K562 (cell line): ENCODE measurements around the gene SCARB2. TPM values are rescaled to one million over a fixed set of nuclear protein-coding genes. Genes with fewer than 3 reads are reported as not detected.

Source experiments
- ESRRA ChIP-seq: fragments of 450-650 bp; IDR thresholded peaks from 2 replicates; pipeline ENCODE4 v1.6.1; 2014; ENCODE audit warnings: low read depth, mild to moderate bottlenecking, moderate library complexity, borderline replicate concordance
- FOXM1 ChIP-seq, 2 experiments: fragments of 450-650 bp in 1 of 2; sonication (generic) in 1 of 2; formaldehyde crosslinking in 1 of 2; IDR thresholded peaks; 2 replicates each; pipeline versions ENCODE4 v1.6.1 to v1.9.0; 2017 to 2022; ENCODE audit warnings: low read depth in 2 of 2, mild to moderate bottlenecking in 2 of 2, missing genetic modification reagents in 1 of 2, moderate library complexity in 1 of 2
- MEF2A ChIP-seq: IDR thresholded peaks from 2 replicates; pipeline ENCODE4 v1.6.1; 2011; ENCODE audit warnings: low read depth, mild to moderate bottlenecking, low read length, moderate library complexity; ENCODE audit not compliant: control insufficient read depth
- MTF1 ChIP-seq: fragments of 250-450 bp; sonication (Bioruptor Pico); IDR thresholded peaks from 2 replicates; pipeline ENCODE4 v1.9.0; 2021; ENCODE audit warnings: moderate library complexity, mild to moderate bottlenecking, inconsistent platforms, borderline replicate concordance
- PRMT5 ChIP-seq: sonication (generic); formaldehyde crosslinking; IDR thresholded peaks from 2 replicates; pipeline ENCODE4 v1.5.0; 2020; ENCODE audit warnings: missing genetic modification reagents
- ZBTB34 ChIP-seq: fragments of 250-450 bp; sonication (Bioruptor Pico); IDR thresholded peaks from 2 replicates; pipeline ENCODE4 v1.8.0; 2021; ENCODE audit warnings: mild to moderate bottlenecking, moderate library complexity
- ZNF324 ChIP-seq: fragments of 250-450 bp; sonication (Bioruptor Pico); IDR thresholded peaks from 2 replicates; pipeline ENCODE4 v1.4.0; 2020; ENCODE audit warnings: mild to moderate bottlenecking
- ZNF384 ChIP-seq: IDR thresholded peaks from 2 replicates; pipeline ENCODE4 v1.6.1; 2012; ENCODE audit warnings: low read depth, low read length, improper control_type of control experiment
- ZNF398 ChIP-seq: fragments of 250-450 bp; sonication (Bioruptor Pico); IDR thresholded peaks from 2 replicates; pipeline ENCODE4 v1.8.0; 2021; ENCODE audit warnings: moderate library complexity, mild to moderate bottlenecking, inconsistent platforms
- polyA plus RNA-seq, 8 experiments: library from polyadenylated mRNA; depleted of rRNA in 4 of 8; stranded (reverse) in 5 of 8; unstranded in 3 of 8; fragments of >200 nt; fragmentation: Nextera tagmentation in 2 of 8; fragmentation: Illumina TruSeq in 1 of 8; extraction: Ambion mirVana in 2 of 8; extraction: Trizol in 1 of 8; gene quantifications; 2 replicates each; pipeline versions ENCODE4 v1.2.1 to v1.2.3, GENCODE V29; 2011 to 2014; ENCODE audit warnings: inconsistent platforms in 1 of 8, missing spikeins in 1 of 8
- total RNA-seq, 7 experiments: library from RNA; depleted of rRNA in 6 of 7; stranded (reverse); fragments of >200 nt in 6 of 7; fragmentation: Illumina TruSeq in 2 of 7; extraction: Trizol in 2 of 7; gene quantifications; 2 replicates each; pipeline versions ENCODE4 v1.2.1 to v1.2.3, GENCODE V29; 2011 to 2021; ENCODE audit warnings: low replicate concordance in 1 of 7
- TF ChIP-seq, protein P1 (sequence below), 2 experiments: fragments of 450-650 bp in 1 of 2; sonication (generic) in 1 of 2; formaldehyde crosslinking in 1 of 2; IDR thresholded peaks in 1 of 2; conservative IDR thresholded peaks in 1 of 2; 2 replicates each; pipeline versions ENCODE4 v1.6.1 to v1.8.1; 2016 to 2023; ENCODE audit warnings: mild to moderate bottlenecking in 2 of 2, moderate library complexity in 2 of 2, inconsistent platforms in 1 of 2, missing genetic modification reagents in 1 of 2
- TF ChIP-seq, protein P2 (sequence below), 2 experiments: fragments of 250-450 bp in 1 of 2; fragments of 450-650 bp in 1 of 2; sonication (Bioruptor Pico) in 1 of 2; IDR thresholded peaks; 2 replicates each; pipeline versions ENCODE4 v1.6.1 to v1.8.0; 2016 to 2021; ENCODE audit warnings: mild to moderate bottlenecking in 2 of 2, moderate library complexity in 2 of 2, missing compliant biosample characterization in 1 of 2, missing genetic modification characterization in 1 of 2
- TF ChIP-seq, protein P3 (sequence below): fragments of 200-800 bp; sonication (Bioruptor generic); IDR thresholded peaks from 2 replicates; pipeline ENCODE4 v1.6.1; 2017; ENCODE audit warnings: missing genetic modification characterization, missing compliant biosample characterization
- TF ChIP-seq, protein P4 (sequence below), 3 experiments: fragments of 200-800 bp in 1 of 3; sonication (Bioruptor generic) in 1 of 3; sonication (generic) in 1 of 3; formaldehyde crosslinking in 1 of 3; IDR thresholded peaks; 2 replicates each; pipeline versions ENCODE4 v1.6.1 to v1.8.0; 2016 to 2022; ENCODE audit warnings: mild to moderate bottlenecking in 2 of 3, missing compliant biosample characterization in 2 of 3, missing genetic modification characterization in 2 of 3, missing genetic modification reagents in 1 of 3
- TF ChIP-seq, protein P5 (sequence below): fragments of 450-650 bp; formaldehyde crosslinking; IDR thresholded peaks from 2 replicates; pipeline ENCODE4 v1.4.0; 2020; ENCODE audit warnings: mild to moderate bottlenecking, moderate library complexity

Gene SCARB2
- total and polyA plus RNA-seq, 9 of the 15 experiments (the other 6 are each of a cell fraction or from before 2014, with no cell fraction given): 6.1 to 25.8 (median 17.8) TPM

GRCh38 chr4:76148142-76148865 lies 65.3 kb downstream of the SCARB2 start, which contains the start of gene NUP54 (continued):
- TF ChIP-seq ESRRA (peak; percentile 85; the same call in 1 of the 2 replicates), ZNF324 (no peak), ZNF384 (0 out of 2 replicates have a peak, but pooled peaks have one; percentile 21), PRMT5 (CRISPR knock-in tag) (no peak), FOXM1 (IDR thresholded peaks at IDR 0.05; ENCODE audit: low read depth) (no peak), FOXM1 (CRISPR knock-in tag; IDR thresholded peaks at IDR 0.05; ENCODE audit: low read depth) (0 out of 2 replicates have a peak, but pooled peaks have one; percentile 29), MEF2A (0 out of 2 replicates have a peak, but pooled peaks have one; percentile 40), ZBTB34 (no peak), MTF1 (CRISPR knock-in tag) (no peak), ZNF398 (CRISPR knock-in tag) (no peak)
- TF ChIP-seq, protein P1, sequence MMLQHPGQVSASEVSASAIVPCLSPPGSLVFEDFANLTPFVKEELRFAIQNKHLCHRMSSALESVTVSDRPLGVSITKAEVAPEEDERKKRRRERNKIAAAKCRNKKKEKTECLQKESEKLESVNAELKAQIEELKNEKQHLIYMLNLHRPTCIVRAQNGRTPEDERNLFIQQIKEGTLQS (IDR thresholded peaks at IDR 0.05): peak; percentile 36; the same call in 1 of the 2 replicates
- TF ChIP-seq, protein P1 (CRISPR knock-in tag; conservative IDR thresholded peaks at IDR 0.05): peak; percentile 56; the same call in 1 of the 2 replicates
- TF ChIP-seq, protein P2, sequence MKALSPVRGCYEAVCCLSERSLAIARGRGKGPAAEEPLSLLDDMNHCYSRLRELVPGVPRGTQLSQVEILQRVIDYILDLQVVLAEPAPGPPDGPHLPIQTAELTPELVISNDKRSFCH (CRISPR knock-in tag; IDR thresholded peaks at IDR 0.05): no peak
- TF ChIP-seq, protein P2 (tag; IDR thresholded peaks at IDR 0.05): peak; percentile 67; the same call in 1 of the 2 replicates
- TF ChIP-seq, protein P3, sequence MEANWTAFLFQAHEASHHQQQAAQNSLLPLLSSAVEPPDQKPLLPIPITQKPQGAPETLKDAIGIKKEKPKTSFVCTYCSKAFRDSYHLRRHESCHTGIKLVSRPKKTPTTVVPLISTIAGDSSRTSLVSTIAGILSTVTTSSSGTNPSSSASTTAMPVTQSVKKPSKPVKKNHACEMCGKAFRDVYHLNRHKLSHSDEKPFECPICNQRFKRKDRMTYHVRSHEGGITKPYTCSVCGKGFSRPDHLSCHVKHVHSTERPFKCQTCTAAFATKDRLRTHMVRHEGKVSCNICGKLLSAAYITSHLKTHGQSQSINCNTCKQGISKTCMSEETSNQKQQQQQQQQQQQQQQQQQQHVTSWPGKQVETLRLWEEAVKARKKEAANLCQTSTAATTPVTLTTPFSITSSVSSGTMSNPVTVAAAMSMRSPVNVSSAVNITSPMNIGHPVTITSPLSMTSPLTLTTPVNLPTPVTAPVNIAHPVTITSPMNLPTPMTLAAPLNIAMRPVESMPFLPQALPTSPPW (CRISPR knock-in tag): peak; percentile 78
- TF ChIP-seq, protein P4, sequence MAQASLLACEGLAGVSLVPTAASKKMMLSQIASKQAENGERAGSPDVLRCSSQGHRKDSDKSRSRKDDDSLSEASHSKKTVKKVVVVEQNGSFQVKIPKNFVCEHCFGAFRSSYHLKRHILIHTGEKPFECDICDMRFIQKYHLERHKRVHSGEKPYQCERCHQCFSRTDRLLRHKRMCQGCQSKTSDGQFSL (CRISPR knock-in tag; IDR thresholded peaks at IDR 0.05): peak; percentile 83
- TF ChIP-seq, protein P4 (tag; IDR thresholded peaks at IDR 0.05): peak in 1 of 2 experiments; percentile 59; a peak in 1 of 4 replicates
- TF ChIP-seq, protein P5, sequence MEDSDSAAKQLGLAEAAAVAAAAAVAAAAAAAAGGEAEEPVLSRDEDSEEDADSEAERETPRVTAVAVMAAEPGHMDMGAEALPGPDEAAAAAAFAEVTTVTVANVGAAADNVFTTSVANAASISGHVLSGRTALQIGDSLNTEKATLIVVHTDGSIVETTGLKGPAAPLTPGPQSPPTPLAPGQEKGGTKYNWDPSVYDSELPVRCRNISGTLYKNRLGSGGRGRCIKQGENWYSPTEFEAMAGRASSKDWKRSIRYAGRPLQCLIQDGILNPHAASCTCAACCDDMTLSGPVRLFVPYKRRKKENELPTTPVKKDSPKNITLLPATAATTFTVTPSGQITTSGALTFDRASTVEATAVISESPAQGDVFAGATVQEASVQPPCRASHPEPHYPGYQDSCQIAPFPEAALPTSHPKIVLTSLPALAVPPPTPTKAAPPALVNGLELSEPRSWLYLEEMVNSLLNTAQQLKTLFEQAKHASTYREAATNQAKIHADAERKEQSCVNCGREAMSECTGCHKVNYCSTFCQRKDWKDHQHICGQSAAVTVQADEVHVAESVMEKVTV (CRISPR knock-in tag): no peak
